ENCODE results near the gene ADAMTS14. TPM values are rescaled to one million over a fixed set of nuclear protein-coding genes. Genes with fewer than 3 reads are reported as not detected.

Gene ADAMTS14
- total RNA-seq, 4 donors from 2014 or later, result 4.2 to 12.1 (median 7.4) TPM

DNA sequence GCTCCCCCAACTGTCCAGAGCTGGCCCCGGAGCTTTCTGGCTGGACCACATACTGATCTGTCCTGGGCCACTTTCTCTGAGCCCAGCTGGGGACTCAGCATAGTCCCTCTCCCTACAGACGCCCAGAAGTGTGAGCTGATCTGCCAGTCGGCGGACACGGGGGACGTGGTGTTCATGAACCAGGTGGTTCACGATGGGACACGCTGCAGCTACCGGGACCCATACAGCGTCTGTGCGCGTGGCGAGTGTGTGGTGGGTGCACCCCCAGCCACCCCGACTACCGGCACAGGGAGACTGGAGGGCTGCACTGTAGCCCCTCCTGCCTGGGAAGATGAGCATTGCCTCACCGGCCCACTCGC is 71.1 kb downstream of the ADAMTS14 start:
- H3K4me1 ChIP-seq, result peaks cover 0 to 66% (median 25%) of the 10 kb centered on the region in 4 donors
- H3K9me3 ChIP-seq, result no peaks in the 10 kb centered on the region
- no peaks in the 10 kb centered on the region for H3K27me3 ChIP-seq
- H3K4me3 ChIP-seq, result no peak overlapping the region
- DNase-seq (ENCODE audit: low spot score in 2 of 2), result no peak
- no peaks in the 10 kb centered on the region for H3K36me3 ChIP-seq
- peak overlapping the region in 2 of 4 donors; percentile 41 to 63 for H3K27ac ChIP-seq
- TF ChIP-seq, protein P1, sequence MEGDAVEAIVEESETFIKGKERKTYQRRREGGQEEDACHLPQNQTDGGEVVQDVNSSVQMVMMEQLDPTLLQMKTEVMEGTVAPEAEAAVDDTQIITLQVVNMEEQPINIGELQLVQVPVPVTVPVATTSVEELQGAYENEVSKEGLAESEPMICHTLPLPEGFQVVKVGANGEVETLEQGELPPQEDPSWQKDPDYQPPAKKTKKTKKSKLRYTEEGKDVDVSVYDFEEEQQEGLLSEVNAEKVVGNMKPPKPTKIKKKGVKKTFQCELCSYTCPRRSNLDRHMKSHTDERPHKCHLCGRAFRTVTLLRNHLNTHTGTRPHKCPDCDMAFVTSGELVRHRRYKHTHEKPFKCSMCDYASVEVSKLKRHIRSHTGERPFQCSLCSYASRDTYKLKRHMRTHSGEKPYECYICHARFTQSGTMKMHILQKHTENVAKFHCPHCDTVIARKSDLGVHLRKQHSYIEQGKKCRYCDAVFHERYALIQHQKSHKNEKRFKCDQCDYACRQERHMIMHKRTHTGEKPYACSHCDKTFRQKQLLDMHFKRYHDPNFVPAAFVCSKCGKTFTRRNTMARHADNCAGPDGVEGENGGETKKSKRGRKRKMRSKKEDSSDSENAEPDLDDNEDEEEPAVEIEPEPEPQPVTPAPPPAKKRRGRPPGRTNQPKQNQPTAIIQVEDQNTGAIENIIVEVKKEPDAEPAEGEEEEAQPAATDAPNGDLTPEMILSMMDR (IDR thresholded peaks at IDR 0.05), result no peak
- TF ChIP-seq POLR2A (IDR thresholded peaks at IDR 0.05) (no peak), EP300 (IDR thresholded peaks at IDR 0.05) (no peak)
- WGBS, 2 donors, result 80 to 86% methylated on average over 16 to 17 of the region's 17 CpGs

DNA sequence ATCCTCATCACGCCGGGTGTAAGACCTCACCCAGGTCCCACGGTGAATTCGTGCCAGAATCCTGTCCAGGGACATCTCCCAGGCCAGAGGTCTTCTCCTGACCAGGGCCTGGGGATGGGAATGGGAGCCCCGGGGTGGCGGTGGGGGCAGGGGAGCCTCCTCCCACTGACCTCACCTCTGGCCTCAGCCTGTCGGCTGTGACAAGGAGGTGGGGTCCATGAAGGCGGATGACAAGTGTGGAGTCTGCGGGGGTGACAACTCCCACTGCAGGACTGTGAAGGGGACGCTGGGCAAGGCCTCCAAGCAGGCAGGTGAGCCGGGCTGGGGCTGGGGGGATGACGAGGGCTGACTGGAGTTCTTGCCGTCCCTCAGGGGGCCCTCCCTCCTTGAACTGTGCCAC is 71.6 kb downstream of the ADAMTS14 start:
- WGBS, 2 donors, result 80 to 82% methylated on average over 9 to 12 of the region's 13 CpGs
- TF ChIP-seq, protein P1 (IDR thresholded peaks at IDR 0.05), result no peak
- TF ChIP-seq POLR2A (IDR thresholded peaks at IDR 0.05) (no peak), EP300 (IDR thresholded peaks at IDR 0.05) (no peak)
- DNase-seq (ENCODE audit: low spot score in 2 of 2), result no peak

GRCh38 chr10:70744617-70745143 is 72.4 kb downstream of the ADAMTS14 start:
- no peak for DNase-seq (ENCODE audit: low spot score in 2 of 2)
- no peaks in the 10 kb centered on the region for H3K27me3 ChIP-seq
- TF ChIP-seq, protein P1 (IDR thresholded peaks at IDR 0.05), result no peak
- TF ChIP-seq POLR2A (IDR thresholded peaks at IDR 0.05) (no peak), EP300 (IDR thresholded peaks at IDR 0.05) (no peak)
- H3K4me1 ChIP-seq, result peaks cover 0 to 62% (median 25%) of the 10 kb centered on the region in 4 donors
- no peaks in the 10 kb centered on the region for H3K9me3 ChIP-seq
- 68% methylated on average over 6 of the region's 6 CpGs for WGBS, 2 donors
- H3K27ac ChIP-seq, result no peak overlapping the region
- H3K36me3 ChIP-seq, result no peaks in the 10 kb centered on the region
- H3K4me3 ChIP-seq, result no peak overlapping the region

More for the DNA sequence above, 71.6 kb downstream of the ADAMTS14 start:
- H3K4me3 ChIP-seq, result no peak overlapping the region
- peaks cover 0 to 64% (median 25%) of the 10 kb centered on the region in 4 donors for H3K4me1 ChIP-seq
- H3K36me3 ChIP-seq, result no peaks in the 10 kb centered on the region
- H3K27ac ChIP-seq, result peak overlapping the region in 1 of 4 donors; percentile 41
- no peaks in the 10 kb centered on the region for H3K9me3 ChIP-seq
- no peaks in the 10 kb centered on the region for H3K27me3 ChIP-seq

- no peaks in the 10 kb centered on the region for H3K27me3 ChIP-seq
- DNase-seq (ENCODE audit: low spot score in 2 of 2), result no peak
- no peak overlapping the region for H3K4me3 ChIP-seq
- 90 to 91% methylated on average over 2 of the region's 2 CpGs for whole genome bisulfite sequencing, 2 donors
- no peak for TF ChIP-seq POLR2A (IDR thresholded peaks at IDR 0.05)
- TF ChIP-seq, protein P1 (IDR thresholded peaks at IDR 0.05), result no peak
- no peak for TF ChIP-seq EP300 (IDR thresholded peaks at IDR 0.05)
- H3K27ac ChIP-seq, result peak overlapping the region in 2 of 4 donors; percentile 38 to 75
- no peaks in the 10 kb centered on the region for H3K36me3 ChIP-seq
- H3K4me1 ChIP-seq, result peaks cover 0 to 57% (median 25%) of the 10 kb centered on the region in 4 donors
- H3K9me3 ChIP-seq, result no peaks in the 10 kb centered on the region
These were observed 73.2 kb downstream of the ADAMTS14 start for GRCh38 chr10:70745555-70745954.

DNA sequence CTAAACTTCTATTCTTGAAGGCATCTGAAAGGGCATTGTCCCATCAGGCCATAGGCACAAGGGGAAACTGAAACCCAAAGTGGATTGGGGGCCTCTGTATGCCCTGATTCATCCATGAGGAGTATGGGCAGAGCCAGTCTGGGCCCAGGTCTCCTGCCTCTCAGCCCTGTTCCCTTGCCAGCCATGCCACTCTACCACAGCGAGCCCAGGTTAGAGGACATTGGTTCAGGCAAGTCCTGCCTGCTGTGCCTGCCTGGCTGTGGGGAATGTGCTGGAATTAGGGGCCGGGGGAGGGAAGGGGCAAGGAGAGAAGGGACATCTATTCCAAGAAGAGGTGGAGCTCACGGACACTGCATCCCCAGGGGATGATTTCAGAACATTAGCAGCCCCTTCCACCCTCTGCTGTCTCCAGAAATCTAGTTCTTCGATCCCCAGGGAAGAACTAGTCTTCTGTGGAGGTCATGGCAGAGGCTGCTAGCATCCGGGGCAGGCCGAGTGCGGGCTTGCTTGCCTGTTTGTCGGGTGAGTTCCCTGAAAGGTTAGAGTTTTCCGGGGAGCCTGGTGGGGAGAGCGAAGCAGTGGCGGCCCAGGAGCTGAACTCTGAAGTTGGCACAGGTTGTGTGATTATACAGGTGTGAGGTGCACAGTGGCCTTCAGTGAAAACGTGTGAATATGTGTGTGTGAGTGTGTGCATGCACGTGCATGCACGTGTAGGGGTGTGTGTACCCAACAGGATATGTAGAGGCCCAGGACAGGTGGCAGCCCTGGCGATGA is 75.1 kb downstream of the ADAMTS14 start:
- WGBS, 2 donors, result 66 to 73% methylated on average over 13 to 14 of the region's 15 CpGs
- Histone ChIP-seq H3K9me3 (no peaks in the 10 kb centered on the region), H3K27ac (peak overlapping the region in 3 of 4 donors; percentile 50 to 78 (median 75)), H3K36me3 (no peaks in the 10 kb centered on the region), H3K4me1 (peaks cover 0 to 39% (median 20%) of the 10 kb centered on the region in 4 donors), H3K27me3 (no peaks in the 10 kb centered on the region), H3K4me3 (no peak overlapping the region)
- TF ChIP-seq, protein P1 (IDR thresholded peaks at IDR 0.05), result no peak
- TF ChIP-seq EP300 (IDR thresholded peaks at IDR 0.05), result no peak
- no peak for TF ChIP-seq POLR2A (IDR thresholded peaks at IDR 0.05)
- DNase-seq (ENCODE audit: low spot score in 2 of 2), result no peak

Measured in tibial nerve (tissue), 4 donors.